Left lung (tissue), 10 donors: ENCODE measurements around the gene CASP10. TPM values are rescaled to one million over a fixed set of nuclear protein-coding genes. Genes with fewer than 3 reads are reported as not detected.

Source experiments
- ATAC-seq: fragments of 200-7000 bp; cut with Tn5 transposase; one replicate; pipeline ENCODE4 v1.9.1; 2020; ENCODE audit warnings: moderate library complexity
- DNase-seq, 4 donors: peaks; one replicate each; pipeline ENCODE4 v3.0.0-alpha.2; 2013 to 2020
- H3K27ac ChIP-seq, 2 donors: fragments of 200-600 bp; sonication (generic) in 1 of 2; one replicate each; pipeline versions ENCODE4 v1.5.0 to v1.8.0; 2020 to 2021
- H3K27me3 ChIP-seq, 2 donors: fragments of 200-600 bp; sonication (generic) in 1 of 2; one replicate each; pipeline versions ENCODE4 v1.5.0 to v1.8.0; 2020 to 2021
- H3K36me3 ChIP-seq, 2 donors: fragments of 200-600 bp; sonication (generic) in 1 of 2; one replicate each; pipeline versions ENCODE4 v1.5.0 to v1.8.0; 2020 to 2021
- H3K4me1 ChIP-seq, 2 donors: fragments of 200-600 bp; one replicate each; pipeline ENCODE4 v1.8.0; 2021
- H3K4me3 ChIP-seq, 2 donors: fragments of 200-600 bp; sonication (generic) in 1 of 2; one replicate each; pipeline versions ENCODE4 v1.5.0 to v1.8.0; 2020 to 2021; ENCODE audit warnings: mild to moderate bottlenecking in 1 of 2
- H3K9me3 ChIP-seq, 2 donors: fragments of 200-600 bp; sonication (generic) in 1 of 2; one replicate each; pipeline versions ENCODE4 v1.5.0 to v1.8.0; 2020 to 2021
- CTCF ChIP-seq, 2 donors: fragments of 200-600 bp; sonication (generic) in 1 of 2; IDR thresholded peaks; one replicate each; pipeline versions ENCODE4 v1.5.0 to v1.8.0; 2021; ENCODE audit warnings: antibody characterized with exemption in 2 of 2
- intact Hi-C, 2 donors: fragments of 100-400 bp; cut with DNase I; formaldehyde crosslinking; loops; one replicate each; pipeline versions ENCODE4 v1.11.2 to v1.14.2; 2022
- polyA plus RNA-seq, 6 donors: library from polyadenylated mRNA; unstranded; fragments of 120-200 nt; gene quantifications; one replicate each; pipeline ENCODE4 v1.2.1, GENCODE V29; 2013; ENCODE audit not compliant: insufficient read length in 6 of 6
- total RNA-seq, 2 donors: library from RNA; stranded (reverse); fragmentation: NEBNext Ultra II Directional; extraction: Animal tissue kit (Norgen Biotek cat#: 25700); gene quantifications; one replicate each; pipeline ENCODE4 v1.2.1, GENCODE V29; 2021
- donor health status: DM: no; HTN: yes; CAD: no.
- donor health status: DM: no; HTN: no; CAD: no.

Gene CASP10
- total and polyA plus RNA-seq, 8 donors: 14.6 to 31.5 (median 17.8) TPM

GRCh38 chr2:201208563-201209252 is 25.8 kb downstream of the CASP10 start:
- H3K27me3 ChIP-seq: no peaks in the 10 kb centered on the region
- H3K4me3 ChIP-seq: no peak overlapping the region
- peak in 1 of 4 donors; percentile 69 for DNase-seq
- intact Hi-C loops: no loop called here
- no peak for TF ChIP-seq CTCF (IDR thresholded peaks at IDR 0.05)
- no peaks in the 10 kb centered on the region for H3K9me3 ChIP-seq
- peaks cover 0 to 45% of the 10 kb centered on the region in 2 donors for H3K36me3 ChIP-seq
- H3K4me1 ChIP-seq: peaks cover 5 to 40% of the 10 kb centered on the region in 2 donors
- peak overlapping the region; percentile 14 to 84 for H3K27ac ChIP-seq
- peak; percentile 79 for ATAC-seq

GRCh38 chr2:201215963-201216362 is 33.0 kb downstream of the CASP10 start:
- intact Hi-C loops: no loop called here
- DNase-seq: no peak
- Histone ChIP-seq H3K36me3 (peaks cover 0 to 33% of the 10 kb centered on the region in 2 donors), H3K4me1 (peaks cover 5 to 26% of the 10 kb centered on the region in 2 donors), H3K27ac (no peak overlapping the region), H3K27me3 (no peaks in the 10 kb centered on the region), H3K9me3 (no peaks in the 10 kb centered on the region), H3K4me3 (no peak overlapping the region)
- ATAC-seq: no peak
- no peak for TF ChIP-seq CTCF (IDR thresholded peaks at IDR 0.05)

GRCh38 chr2:201216918-201217317 is 34.0 kb downstream of the CASP10 start:
- H3K9me3 ChIP-seq: no peaks in the 10 kb centered on the region

GRCh38 chr2:201218780-201219179 is 35.8 kb downstream of the CASP10 start:
- Histone ChIP-seq H3K27ac (peak overlapping the region in 1 of 2 donors; percentile 68), H3K4me3 (no peak overlapping the region), H3K36me3 (peaks cover 0 to 33% of the 10 kb centered on the region in 2 donors), H3K4me1 (peaks cover 5 to 25% of the 10 kb centered on the region in 2 donors), H3K27me3 (no peaks in the 10 kb centered on the region), H3K9me3 (no peaks in the 10 kb centered on the region)
- intact Hi-C loops: no loop called here
- no peak for TF ChIP-seq CTCF (IDR thresholded peaks at IDR 0.05)
- DNase-seq: no peak
- no peak for ATAC-seq

More at GRCh38 chr2:201216918-201217317, 34.0 kb downstream of the CASP10 start:
- no peaks in the 10 kb centered on the region for H3K27me3 ChIP-seq
- no peak overlapping the region for H3K27ac ChIP-seq
- H3K4me3 ChIP-seq: no peak overlapping the region
- no peak for ATAC-seq
- peaks cover 0 to 33% of the 10 kb centered on the region in 2 donors for H3K36me3 ChIP-seq
- no peak for TF ChIP-seq CTCF (IDR thresholded peaks at IDR 0.05)
- intact Hi-C loops: no loop called here
- DNase-seq: no peak
- H3K4me1 ChIP-seq: peaks cover 5 to 27% of the 10 kb centered on the region in 2 donors

- intact Hi-C loops: no loop called here
- Histone ChIP-seq H3K36me3 (peaks cover 0 to 33% of the 10 kb centered on the region in 2 donors), H3K4me1 (peaks cover 5 to 22% of the 10 kb centered on the region in 2 donors), H3K4me3 (no peak overlapping the region), H3K27ac (peak overlapping the region; percentile 53 to 68), H3K9me3 (no peaks in the 10 kb centered on the region), H3K27me3 (no peaks in the 10 kb centered on the region)
- ATAC-seq (peak; percentile 79), DNase-seq (no peak)
- TF ChIP-seq CTCF (IDR thresholded peaks at IDR 0.05): no peak
Observed at GRCh38 chr2:201219328-201220096, 36.6 kb downstream of the CASP10 start.
